NCI-H1105 treated with DMSO at 0.1 percent for 48 hours (cell line): ENCODE measurements around the gene HM13.
A peak's percentile ranks its signal among the peaks of the same experiment; 100 is the strongest.
"Not testable (repeated sequence)": the region's sequence is repeated elsewhere in the genome, so short reads cannot be mapped to it uniquely, and the experiment has no call there.

ENCODE experiments used
- DNase-seq: peaks from one replicate; lab custom pipeline; 2025; lab: John Stamatoyannopoulos, UW

The HM13 gene

DNA sequence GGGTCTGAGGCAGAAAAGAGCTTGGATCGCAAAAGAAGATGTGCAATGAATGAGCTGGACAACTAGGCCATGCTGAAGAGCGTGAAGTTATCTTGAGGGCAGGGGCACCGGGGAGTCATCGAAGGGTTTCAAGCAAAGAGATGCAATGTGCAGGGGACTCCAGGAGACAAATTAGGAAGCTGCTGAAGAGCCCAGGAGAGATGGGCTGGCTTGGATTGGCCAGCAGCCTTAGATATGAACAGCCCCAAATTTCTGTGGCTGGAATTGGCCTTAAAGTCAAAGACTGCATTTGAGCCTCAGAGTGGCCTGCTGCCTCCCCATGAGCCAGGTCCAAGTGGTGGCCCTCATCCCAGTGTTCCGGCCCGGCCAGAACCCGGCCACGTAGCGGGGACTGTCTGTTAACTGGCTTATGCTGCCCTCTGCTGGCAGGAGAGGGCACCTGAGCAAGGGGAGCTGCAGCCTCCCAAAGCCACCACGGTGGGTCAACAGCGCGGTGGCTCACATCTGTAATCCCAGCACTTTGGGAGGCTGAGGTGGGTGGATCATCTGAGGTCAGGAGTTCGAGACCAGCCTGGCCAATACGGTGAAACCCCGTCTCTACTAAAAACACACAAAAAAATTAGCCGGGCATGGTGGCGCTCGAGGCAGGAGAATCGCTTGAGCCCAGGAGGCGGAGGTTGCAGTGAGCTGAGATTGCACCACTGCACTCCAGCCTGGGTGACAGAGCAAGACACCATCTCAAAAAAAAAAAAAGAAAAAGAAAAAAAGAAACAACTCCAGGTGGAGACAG is 11.2 kb upstream of the HM13 start:
- peak; percentile 59 for DNase-seq

GRCh38 chr20:31505903-31506302 is 8.3 kb upstream of the HM13 start:
- no peak for DNase-seq

DNA sequence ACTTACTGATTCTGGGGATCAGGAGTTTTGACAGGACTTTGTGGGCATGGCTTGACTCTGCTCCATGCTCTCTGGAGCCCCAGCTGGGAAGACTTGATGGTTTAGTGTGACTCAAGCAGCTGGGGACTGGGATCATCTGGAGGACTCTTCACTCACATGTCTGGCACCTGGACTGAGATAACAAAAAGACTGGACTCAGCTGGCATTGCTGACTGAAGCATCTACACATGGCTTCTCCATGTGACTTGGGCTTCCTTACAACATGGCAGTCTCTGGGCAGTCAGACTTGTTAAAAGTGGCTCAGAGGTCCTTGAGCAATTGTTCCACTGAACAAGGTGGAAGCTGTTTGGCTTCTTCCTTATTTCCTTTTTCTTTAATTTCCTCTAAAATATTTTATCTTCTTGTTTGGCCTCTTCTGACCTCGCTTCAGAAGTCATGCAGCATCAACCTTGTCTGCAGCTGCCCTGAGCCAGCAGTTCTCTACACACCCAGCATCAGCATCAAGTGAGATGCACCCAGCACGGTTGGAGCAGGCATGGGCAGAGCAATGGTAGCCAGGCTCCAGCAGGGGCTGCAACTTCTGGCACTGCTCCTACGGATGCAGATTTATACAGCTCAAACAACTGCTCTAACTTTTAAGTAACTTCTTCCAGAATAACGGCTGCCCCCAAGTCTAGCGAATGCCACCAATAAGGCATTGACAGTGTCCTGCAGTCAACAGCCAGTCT is 5.6 kb upstream of the HM13 start:
- no peak for DNase-seq

DNA sequence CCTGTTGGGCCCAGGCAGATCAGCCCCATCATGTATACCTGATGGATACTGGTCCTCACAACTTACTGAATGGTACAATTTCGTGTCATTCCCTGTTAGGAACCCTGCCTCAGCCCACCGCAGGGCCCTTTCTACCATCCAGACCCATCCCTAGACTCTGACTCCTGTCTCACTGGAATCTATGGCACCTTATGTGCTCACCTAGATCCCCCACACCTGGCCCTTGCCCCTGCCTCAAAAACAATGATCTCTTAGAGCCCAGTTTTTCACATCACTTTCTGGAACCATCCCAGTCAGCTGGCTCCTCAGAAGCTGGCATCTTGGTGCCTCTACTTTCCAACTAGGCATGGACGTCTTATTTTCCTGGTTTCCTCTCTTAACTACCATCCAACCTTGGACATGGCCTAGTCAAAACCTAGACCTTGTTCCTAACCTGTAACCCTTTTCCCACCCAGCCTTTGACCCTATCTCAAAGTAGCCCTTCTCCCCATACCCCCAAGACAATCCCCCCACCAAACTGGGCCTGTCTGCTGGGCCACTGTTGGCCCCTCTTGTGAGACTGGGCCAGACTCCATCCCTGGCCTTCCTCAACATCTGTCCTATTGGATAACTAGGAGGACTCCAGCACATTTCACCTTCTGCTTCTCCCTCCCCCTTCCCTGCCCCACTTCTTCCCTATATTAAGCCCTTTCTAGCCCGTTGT is 981 bp downstream of the HM13 start:
- DNase-seq: no peak

- DNase-seq: no peak
Measured at GRCh38 chr20:31515775-31516107, 1.5 kb downstream of the HM13 start.

DNA sequence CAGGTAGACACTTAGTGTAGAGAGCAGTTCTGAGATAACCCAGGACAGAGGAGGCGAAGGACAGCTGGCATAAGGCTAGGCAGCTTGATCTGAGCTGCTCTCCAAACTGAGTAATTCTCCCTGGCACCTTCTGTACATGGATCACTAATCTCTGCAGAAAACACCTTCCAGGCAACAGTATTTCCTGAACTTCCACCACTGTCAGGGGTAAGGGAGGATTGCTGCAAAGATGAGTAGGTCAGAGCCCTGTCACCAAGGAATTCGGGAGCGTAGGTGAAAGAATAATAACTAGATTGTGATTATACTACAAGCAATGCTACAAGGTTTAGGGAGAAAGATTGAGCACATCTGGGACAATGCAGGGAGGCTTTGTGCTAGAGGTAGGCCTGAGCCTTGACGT is 1.9 kb downstream of the HM13 start:
- no peak for DNase-seq

- no peak for DNase-seq
Measured at GRCh38 chr20:31516651-31517050, 2.4 kb downstream of the HM13 start.

- no peak for DNase-seq
Measured at GRCh38 chr20:31517373-31517772, 3.1 kb downstream of the HM13 start.

- not testable (repeated sequence) for DNase-seq
Measured at GRCh38 chr20:31521267-31521666, 7.0 kb downstream of the HM13 start.

- DNase-seq: no peak
Measured at GRCh38 chr20:31522731-31523130, 8.5 kb downstream of the HM13 start.

DNA sequence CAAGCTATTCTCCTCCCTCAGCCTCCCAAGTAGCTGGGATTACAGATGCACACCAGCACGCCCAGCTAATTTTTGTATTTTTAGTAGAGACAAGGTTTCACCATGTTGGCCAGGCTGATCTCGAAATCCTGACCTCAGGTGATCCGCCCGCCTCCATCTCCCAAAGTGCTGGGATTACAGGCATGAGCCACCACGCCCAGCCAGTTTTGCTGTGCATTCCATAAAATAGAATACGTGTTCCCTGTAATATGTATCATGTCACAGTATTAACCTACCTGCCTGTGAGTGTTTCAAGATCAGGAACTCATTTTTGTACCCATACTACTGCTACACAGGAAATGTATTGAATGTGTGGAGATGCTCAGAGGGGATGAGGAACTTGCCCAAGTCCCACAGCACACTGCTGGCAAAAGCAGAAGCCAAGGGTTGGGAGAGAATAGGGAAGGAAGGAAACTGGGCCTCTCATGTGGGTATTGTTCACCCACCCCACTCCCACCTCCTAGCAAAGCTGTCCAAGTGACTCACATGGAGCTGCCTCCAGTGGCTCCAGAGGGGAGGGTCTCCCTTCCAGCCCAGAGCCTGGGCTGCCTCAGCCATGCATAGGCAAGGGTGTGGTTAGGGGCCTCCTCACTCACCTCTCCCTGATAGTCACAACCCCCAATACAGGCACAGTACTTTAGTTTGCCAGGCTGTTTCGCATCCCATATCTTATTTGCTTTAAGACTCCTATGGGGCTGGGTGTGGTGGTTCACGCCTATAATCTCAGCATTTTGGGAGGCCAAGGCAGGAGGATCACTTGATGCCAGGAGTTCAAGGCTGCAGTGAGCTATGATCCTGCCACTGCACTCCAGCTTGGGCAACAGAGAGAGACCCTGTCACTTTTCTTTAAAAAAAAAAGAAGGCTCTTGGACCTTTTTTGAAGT is 9.4 kb downstream of the HM13 start:
- DNase-seq: no peak

DNA sequence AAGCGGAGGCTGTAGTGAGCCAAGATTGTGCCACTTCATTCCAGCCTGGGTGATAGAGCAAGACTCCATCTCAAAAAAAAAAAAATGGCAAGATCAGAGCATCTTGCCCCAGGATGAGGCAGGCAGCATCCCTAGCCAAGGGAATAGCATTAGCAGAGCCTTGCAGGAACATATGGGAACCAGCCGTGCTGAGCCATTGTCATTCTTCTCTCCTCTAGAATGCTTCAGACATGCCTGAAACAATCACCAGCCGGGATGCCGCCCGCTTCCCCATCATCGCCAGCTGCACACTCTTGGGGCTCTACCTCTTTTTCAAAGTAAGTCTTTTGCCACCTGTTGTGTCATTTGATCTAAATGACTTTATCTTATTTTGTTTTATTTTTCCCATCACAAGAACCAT is 13.0 kb downstream of the HM13 start:
- DNase-seq: no peak

DNA sequence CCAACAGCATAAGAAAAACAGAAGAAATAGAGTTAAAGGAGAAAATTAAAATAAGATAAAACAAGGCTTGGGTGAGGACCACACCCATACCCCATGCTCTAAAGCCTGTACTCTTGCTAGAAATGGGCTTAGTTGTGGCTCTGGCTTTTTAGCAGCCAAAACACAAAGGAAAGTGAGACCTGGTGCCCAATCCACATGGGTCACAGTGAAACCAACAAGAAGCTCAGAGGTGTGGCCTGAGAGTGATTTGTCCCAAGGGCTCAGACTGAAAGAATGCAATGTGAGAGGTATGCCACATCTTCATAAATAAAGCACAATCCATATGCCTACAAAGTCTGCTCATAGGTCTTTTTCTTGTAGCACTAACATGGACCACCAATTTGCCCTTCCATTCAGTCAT is 21.1 kb downstream of the HM13 start:
- no peak for DNase-seq

DNA sequence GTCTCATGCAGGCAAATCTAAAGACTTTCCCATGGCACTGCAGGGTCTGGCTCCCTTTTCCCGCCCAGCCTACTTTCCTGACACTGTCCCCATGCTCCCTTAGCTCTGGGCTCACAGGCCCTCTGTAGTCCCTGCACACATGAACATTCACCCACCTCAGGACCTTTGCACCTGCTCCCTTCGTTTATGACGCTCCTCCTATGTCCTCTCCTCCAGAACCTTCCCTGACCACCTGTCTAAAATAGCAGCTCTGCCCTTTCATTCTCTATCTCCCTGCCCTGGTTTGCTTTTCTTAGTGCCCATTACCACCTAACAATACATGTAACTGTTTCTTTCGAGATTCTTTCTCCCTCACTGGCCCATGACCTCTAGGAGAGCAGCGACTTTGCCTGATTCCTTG is 22.3 kb downstream of the HM13 start:
- no peak for DNase-seq

GRCh38 chr20:31537116-31537871 is 23.1 kb downstream of the HM13 start:
- DNase-seq: no peak

- DNase-seq: no peak
Measured at GRCh38 chr20:31537890-31538289, 23.6 kb downstream of the HM13 start.

DNA sequence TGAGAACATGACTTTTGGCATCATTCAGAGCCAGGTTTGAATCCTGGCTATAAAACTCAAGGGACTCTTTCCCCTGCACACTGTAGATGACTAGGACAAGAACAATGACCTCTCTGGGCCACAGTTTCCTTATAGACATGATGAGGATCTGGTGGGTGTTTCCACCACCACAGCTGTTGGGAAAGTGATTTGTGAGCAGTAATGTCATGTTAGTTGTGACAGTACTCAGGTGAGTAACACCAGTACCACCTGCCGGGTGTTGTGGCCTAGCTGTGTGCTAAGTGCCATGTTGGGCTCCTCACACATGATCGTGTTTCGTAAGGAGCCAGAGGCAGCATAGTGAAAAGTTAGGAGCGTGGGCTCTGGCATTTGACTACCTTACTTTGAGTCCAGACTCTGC is 24.1 kb downstream of the HM13 start:
- DNase-seq: no peak

- DNase-seq: not testable (repeated sequence)
Measured at GRCh38 chr20:31539636-31540035, 25.4 kb downstream of the HM13 start.

- no peak for DNase-seq
Measured at GRCh38 chr20:31540406-31540805, 26.2 kb downstream of the HM13 start.

- no peak for DNase-seq
Measured at GRCh38 chr20:31542201-31542842, 28.1 kb downstream of the HM13 start.

DNA sequence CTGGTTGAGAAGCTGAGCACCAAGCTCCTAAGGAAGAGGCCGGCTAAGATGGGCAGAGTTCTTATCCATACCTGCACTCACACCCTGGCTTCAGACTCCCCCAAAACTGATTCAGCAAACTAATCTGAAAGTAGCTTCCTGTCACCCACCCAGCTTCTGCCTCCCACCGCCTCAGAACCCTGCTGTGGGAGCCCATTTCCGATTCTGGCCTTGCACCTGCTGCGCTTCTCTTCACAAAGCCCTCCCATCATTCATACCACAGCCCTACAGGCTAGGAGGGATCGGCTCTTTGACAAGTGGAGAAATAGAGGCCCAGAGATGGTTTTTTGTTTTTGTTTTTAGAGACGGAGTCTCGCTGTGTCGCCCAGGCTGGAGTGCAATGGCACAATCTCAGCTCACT is 28.7 kb downstream of the HM13 start:
- DNase-seq: no peak
